MV-4-11 (cell line): ENCODE data around the gene TMEM108.

Source experiments
- DNase-seq: peaks from one replicate; lab custom pipeline; 2025; lab: John Stamatoyannopoulos, UW

The TMEM108 gene

DNA sequence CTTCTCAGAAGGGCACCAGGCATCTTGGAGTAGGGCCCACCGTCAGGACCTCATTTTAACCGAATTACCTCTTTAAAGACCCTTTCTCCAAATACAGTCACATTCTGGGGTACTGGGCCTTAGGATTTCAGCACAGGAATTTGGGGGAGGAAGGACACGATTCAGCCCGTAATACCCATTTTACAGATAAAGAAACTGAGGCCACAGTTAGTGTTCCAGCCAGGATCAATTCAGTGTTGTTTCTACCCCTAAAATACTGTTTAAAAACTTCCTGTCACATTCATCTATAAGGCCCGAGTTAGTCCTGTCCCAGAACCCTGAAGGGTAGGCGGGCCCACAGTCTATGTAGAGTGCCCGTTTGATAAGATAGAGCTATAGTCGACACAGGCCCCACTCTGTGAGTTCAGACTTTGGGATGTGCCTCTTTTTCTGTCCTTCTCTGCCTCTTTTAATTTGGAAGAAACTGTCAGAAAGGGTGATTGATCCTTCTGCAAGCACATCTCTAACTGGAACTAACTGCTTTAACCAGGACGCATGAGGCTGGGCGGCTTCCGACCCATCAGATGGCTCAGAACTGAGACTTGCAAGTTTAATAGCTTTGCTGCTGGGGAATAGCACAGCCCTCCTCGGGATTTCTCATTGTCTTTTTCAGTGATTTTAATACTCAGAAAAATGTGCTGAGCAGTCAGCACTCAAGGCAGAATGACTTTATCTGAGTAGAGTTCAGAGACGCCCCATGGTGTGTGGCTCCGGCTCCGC lies 381.1 kb downstream of the TMEM108 start:
- no peak for DNase-seq

DNA sequence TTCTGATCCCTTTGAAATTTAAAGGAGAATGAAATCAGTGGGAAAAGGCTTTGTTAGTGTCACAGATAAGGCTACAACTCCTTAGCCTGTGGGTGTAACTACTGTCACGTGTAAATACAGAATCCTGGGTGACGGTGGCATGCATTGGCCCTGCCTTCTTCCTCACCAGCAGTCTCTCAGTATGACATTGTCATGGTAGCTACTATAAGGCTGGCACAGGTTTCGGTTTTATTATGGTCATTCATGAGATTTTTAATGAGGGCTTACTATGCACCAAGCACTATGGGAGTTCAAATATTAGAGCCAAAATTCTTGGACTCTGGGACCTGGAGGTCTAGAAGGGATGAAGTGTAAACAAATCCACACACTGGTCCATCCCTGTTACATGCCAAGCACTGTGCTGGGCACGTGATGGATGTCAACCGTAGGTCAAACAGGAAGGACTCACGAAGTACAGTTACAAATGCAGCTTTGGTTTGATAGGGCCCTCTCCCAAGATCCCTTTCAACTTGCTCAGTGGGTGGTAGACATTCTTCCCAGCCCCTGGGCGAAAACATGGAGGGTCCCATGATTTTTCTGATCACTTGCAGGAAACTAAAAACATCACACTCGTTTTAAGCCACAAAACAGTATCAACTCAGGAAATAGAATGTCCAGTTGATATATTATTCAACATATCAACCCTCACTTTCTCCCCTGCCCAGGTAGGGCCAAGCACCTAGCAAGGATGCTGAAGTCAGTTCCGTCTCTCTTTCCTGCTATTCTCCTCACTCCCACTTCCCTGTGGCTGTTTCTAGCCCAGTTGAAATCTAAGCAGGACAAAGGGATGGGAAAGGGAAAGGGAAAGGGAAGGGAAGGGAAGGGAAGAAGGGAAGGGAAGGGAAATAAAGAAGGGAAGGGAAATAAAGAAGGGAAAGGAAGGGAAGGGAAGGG lies 387.0 kb downstream of the TMEM108 start:
- DNase-seq = no peak

DNA sequence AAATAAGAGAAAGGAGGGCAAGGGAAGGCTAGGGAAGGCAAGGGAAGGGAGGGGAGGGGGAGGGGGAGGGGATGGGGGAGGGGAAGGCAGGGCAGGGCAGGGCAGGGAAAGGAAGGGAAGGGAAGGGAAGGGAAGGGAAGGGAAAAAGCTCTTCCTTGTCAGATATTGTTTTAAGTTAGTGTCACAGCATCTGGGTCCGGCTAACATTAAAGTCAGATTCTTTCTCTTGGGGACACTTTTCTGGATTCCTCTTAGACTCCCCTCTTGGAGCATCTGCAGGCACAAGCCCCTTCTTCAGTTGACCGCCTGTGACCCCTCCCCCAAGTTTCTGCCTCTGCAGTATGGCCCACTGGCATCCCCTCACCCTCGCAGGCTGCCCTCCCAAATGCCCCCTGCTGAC lies 387.7 kb downstream of the TMEM108 start:
- DNase-seq = no peak

DNA sequence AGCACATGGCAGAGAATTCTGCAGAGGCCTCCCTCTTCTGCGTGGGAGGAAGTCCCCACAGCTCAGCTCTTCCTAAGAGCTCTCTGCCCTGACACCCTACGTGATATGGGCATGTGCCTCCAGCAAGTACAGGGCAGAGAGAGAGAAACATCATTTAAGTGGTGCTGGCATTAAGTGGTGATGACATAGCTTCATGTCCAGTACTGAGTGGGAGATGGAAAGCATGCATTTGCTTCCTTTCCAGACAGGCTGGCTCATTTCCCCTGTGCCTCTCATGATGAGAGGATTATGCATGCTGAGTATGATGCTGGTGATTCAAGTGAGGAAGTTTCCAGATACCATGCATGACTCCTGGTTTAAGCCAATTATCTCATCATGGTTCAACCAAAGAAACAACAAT lies 388.5 kb downstream of the TMEM108 start:
- DNase-seq = peak; percentile 52

DNA sequence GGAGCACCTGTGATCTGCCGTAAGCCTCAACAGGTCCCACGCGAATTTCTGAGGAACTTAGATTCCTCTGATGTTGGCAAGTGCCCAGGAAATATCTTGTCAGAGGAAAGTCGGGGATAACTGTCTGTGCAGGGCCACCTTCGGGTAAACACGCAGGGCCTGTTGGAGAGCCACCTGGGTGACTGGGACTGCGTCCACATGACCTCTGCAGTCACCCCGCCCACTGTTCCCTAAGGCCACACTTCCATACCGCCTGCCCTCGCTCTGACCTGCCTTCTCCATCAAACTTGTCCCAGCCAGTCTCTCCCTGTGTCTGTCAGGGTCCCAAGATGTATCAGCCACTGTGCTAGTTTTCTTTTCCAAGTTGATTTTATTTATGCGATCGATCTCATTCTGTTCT lies 390.4 kb downstream of the TMEM108 start:
- no peak for DNase-seq

DNA sequence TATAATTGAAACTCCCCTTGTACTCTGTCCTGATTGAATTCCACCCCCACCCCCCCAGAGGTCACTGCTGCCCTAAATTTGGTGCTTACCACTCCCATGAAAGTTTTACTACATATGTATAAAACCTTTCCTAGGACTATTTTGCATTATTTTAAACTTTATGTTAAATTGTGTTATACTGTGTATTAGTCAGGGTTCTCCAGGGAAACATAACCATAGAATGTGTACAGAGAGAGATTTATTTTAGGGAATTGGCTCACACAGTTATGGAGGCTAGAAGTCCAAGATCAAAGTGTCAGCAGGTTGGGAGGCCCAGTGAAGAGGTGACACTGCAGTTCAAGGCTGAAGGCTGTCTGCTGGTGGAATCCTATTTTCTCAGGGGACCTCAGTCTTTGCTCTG lies 390.9 kb downstream of the TMEM108 start:
- DNase-seq = no peak

DNA sequence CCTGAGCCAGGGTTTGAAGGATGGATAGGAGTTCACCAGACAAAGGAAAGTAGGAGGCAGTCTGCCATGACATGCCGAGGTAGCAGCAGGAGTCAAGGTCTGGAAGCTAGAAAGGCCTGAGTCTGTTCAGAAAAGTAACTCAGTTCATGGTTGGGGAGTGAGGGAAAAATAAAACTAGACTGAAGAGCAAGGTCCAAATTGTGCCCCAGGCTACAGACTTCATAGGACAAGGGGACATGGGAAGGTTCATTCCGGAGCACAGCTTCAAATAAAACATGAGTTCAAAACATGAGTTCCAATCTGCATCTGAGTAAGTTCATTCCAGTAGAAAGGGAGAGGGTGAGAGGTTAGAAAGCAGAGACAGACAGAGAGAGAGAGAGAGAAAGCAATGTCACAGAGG lies 401.4 kb downstream of the TMEM108 start:
- DNase-seq = no peak

DNA sequence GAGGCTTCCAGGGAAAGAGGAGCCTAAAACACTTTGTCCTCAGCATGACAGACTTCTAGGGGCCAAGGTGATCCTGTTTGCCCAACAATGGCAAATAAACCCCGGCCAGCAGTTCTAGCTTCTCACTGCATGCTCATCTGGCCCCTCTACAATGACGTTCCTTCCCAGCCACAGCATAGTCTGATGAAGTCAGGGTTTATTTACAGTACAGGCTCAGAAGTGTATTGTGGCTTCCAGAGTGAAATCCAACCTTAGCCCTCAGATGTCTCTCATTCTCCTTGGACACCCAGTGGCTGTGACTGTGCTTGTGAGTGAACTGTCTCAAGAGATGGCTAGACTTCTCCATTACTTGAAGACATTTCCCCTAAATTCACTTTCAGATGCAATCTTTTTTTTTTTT lies 402.5 kb downstream of the TMEM108 start:
- peak; percentile 45 for DNase-seq

DNA sequence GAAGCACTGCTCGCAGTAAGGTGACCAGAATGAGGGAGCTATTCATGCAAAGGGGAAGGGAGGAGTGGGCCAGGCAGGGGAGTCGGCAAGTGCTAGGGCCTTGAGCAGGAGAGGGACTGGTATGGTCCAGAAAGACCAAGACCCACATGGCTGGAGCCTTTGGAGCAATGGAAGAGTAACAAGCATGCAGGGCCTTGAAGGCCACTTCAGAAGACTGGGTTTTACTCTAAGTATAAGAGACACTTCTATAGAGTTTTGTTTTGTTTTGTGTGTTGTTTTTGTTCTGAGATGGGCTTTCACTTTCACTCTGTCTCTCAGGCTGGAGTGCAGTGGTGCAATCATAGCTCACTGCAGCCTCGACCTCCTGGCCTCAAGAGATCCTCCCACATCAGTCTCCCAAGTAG lies 403.7 kb downstream of the TMEM108 start:
- DNase-seq = peak; percentile 48

DNA sequence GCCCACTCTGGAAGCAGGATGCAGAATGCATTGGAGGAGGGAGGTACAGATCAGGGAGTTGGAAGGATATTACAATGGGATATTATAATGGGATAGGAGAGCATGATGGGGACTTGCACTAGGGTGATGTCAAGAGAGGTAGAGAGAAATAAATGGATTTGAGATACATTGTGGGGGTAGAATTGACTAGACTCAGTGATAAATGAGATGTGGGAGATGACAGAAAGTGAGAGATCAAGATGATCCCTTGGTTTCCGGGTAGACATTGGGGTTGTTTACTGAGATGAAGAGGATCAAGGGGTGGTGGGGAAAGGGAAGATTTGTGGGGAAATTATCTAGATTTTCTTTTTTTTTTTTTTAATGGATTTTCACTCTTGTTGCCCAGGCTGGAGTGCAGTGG lies 404.3 kb downstream of the TMEM108 start:
- DNase-seq = no peak

DNA sequence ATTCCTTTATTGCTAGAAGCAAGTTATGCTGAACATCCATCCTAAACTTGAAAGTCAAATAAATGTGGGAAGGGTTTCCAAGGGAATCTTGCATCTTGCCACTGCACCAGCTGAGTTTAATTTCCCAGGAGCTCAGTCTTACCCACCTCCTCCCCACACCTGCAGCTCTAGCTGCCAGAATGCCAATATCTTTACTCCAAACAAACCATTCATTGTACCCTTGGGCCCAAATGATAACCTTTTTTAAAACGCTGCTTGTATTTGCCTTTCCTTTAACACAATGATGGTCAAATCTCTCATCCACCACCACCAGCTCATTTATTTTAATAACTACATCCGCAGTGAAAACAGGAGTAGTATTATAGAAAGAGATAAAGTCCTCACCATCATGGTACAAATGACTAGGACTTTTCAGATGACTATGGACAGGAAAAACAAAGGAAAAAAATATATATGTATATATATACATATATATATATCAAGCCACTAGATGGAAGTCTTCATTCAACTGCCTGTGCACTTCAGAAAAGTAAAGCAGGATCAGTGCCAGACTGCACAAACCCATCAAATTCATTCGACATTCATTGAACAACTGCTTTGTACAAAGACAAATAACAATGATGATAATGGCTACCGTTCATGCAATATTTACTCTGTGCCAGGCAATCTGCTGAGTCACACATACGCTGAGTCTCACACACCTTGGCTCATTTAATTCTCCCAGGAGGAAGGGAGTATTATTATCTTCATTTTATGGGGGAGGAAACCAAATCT lies 405.6 kb downstream of the TMEM108 start:
- peak; percentile 15 for DNase-seq

DNA sequence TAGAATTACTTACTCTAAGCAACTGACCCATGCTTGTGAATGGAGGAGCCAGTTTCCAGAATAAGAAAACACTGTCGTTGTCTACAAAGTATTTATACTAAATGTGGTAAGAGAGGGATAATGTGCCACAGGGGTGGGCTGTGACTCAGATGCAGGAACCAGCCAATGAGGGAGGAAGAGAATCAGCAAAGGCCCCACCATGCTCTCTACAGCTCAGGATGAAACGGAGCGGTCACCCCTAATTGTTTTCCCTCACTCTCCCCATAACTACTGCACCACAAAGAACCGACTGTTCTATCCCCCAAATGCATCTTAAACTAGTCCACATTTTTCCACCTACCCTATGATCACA lies 406.2 kb downstream of the TMEM108 start:
- DNase-seq = no peak

DNA sequence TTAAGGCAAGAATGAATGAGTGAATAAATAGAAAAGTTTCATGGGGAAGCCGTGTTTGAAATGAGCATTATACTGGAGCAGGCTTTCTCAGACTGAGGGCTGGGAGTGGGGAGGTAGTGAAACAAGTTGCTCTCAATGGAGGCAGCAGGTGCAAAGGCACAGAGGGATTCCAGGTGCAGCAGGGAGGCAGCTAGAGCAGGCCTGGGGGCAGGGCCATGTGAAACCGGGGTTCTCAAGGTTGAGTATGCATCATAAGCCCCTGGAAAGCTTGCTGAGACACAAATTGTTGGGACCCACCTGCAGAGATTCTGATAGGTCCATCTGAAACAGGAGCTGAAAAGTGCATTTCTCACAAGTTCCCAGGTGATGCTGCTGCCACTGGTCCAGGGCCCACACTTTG lies 406.9 kb downstream of the TMEM108 start:
- no peak for DNase-seq
